ENCODE measurements around the gene SGCB. TPM values are rescaled to one million over a fixed set of nuclear protein-coding genes. Genes with fewer than 3 reads are reported as not detected.

SGCB gene
- polyA plus RNA-seq, 2 of the 4 experiments (the other 2 are of a cell fraction): 20.9 to 25.1 TPM

GRCh38 chr4:52019936-52020657 is 18.0 kb downstream of the SGCB start, which contains the start of gene LRRC66:
LRRC66 (minus strand) TSS chr4:52020363; CDS start chr4:52017613, 2,750 bp downstream.
- TF ChIP-seq RARB (CRISPR knock-in tag; IDR thresholded peaks at IDR 0.05): no peak
- no peak for TF ChIP-seq HDAC2 (IDR thresholded peaks at IDR 0.05)
- peak within 1 kb of the TSS; percentile 32; the same call in 1 of the 3 replicates for H3K4me2 ChIP-seq
- no peak within 1 kb of the TSS for H3K27ac ChIP-seq
- H3K9me3 ChIP-seq: no peaks in the 10 kb centered on the region
- peaks cover 10% of the 10 kb centered on the region; the same call in 1 of the 3 replicates for H3K4me1 ChIP-seq
- CTCF ChIA-PET: no interaction called here
- no peak for FAIRE-seq
- no peak within 1 kb of the TSS for H3K4me3 ChIP-seq
- POLR2A ChIA-PET: no interaction called here
- DNase-seq (ENCODE audit: low read depth in 1 of 2, low spot score in 1 of 2): peak in 1 of 2 experiments; percentile 10
- no peak for ATAC-seq
- 63% methylated on average over 6 of the region's 6 CpGs for WGBS (ENCODE audit: missing lambda C conversion rate)

- 96% methylated on average over 1 of the region's 1 CpG for WGBS (ENCODE audit: missing lambda C conversion rate)
- no peaks in the 10 kb centered on the region for H3K9me3 ChIP-seq
- DNase-seq (ENCODE audit: low read depth in 1 of 2, low spot score in 1 of 2): no peak
- ChIA-PET POLR2A (no interaction called here), CTCF (no interaction called here)
- no peak for FAIRE-seq
- H3K4me1 ChIP-seq: peaks cover 10% of the 10 kb centered on the region; the same call in 1 of the 3 replicates
- no peak for ATAC-seq
- H3K4me3 ChIP-seq: no peak overlapping the region
- TF ChIP-seq HOXA7 (CRISPR knock-in tag; IDR thresholded peaks at IDR 0.05) (no peak), CHD4 (IDR thresholded peaks at IDR 0.05; ENCODE audit: borderline replicate concordance) (no peak), REST (IDR thresholded peaks at IDR 0.05) (no peak), BCL3 (IDR thresholded peaks at IDR 0.05) (no peak), EHMT2 (IDR thresholded peaks at IDR 0.05; ENCODE audit: low read depth) (no peak), RFX5 (IDR thresholded peaks at IDR 0.05) (no peak), EHF (CRISPR knock-in tag; IDR thresholded peaks at IDR 0.05) (no peak), MYC (IDR thresholded peaks at IDR 0.05; ENCODE audit: borderline replicate concordance, low read length) (no peak), JUN (IDR thresholded peaks at IDR 0.05) (no peak), MAZ (IDR thresholded peaks at IDR 0.05; ENCODE audit: borderline replicate concordance, low read depth, low read length) (no peak), PHF8 (IDR thresholded peaks at IDR 0.05; ENCODE audit: borderline replicate concordance, low read depth) (no peak), MAFK (IDR thresholded peaks at IDR 0.05; ENCODE audit: partially characterized antibody) (no peak), CEBPB (IDR thresholded peaks at IDR 0.05) (no peak), HES2 (IDR thresholded peaks at IDR 0.05) (no peak), PBX3 (IDR thresholded peaks at IDR 0.05) (no peak), SMC3 (IDR thresholded peaks at IDR 0.05) (no peak), HEYL (CRISPR knock-in tag; IDR thresholded peaks at IDR 0.05) (no peak)
- no peak overlapping the region for H3K27ac ChIP-seq
- no peak overlapping the region for H3K4me2 ChIP-seq
These were observed 20.3 kb downstream of the SGCB start for GRCh38 chr4:52017814-52018213.
